HG03103 (cell line): ENCODE measurements around the gene IRX2.

Source experiments
- ATAC-seq: cut with Tn5 transposase; IDR thresholded peaks from one replicate; pipeline ENCODE4 v1.9.1; 2021; ENCODE audit warnings: low read depth; ENCODE audit not compliant: unreplicated experiment

The IRX2 gene

GRCh38 chr5:2721385-2722138 is 29.9 kb downstream of the IRX2 start:
- ATAC-seq: no peak

DNA sequence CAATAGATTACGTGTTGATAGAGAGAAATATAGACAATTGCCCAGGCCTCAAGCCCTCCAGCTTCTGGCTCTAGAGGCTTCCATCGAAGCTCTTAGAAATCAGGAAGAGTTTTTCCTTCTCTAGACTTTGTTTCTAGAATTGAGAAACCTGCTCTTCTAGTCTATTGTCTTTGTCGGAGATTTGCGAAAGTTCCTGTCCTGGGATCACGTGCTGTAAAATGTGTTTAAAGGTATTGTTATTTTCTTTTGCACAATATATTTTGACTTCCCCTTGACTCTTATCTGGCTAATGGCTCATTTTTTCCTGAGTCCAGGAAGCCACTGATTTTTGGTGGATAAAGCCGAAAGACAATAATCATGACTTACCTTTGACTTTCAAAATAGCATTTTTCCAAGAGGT is 32.1 kb downstream of the IRX2 start:
- no peak for ATAC-seq

- no peak for ATAC-seq
Observed at GRCh38 chr5:2718115-2718514, 33.4 kb downstream of the IRX2 start.

DNA sequence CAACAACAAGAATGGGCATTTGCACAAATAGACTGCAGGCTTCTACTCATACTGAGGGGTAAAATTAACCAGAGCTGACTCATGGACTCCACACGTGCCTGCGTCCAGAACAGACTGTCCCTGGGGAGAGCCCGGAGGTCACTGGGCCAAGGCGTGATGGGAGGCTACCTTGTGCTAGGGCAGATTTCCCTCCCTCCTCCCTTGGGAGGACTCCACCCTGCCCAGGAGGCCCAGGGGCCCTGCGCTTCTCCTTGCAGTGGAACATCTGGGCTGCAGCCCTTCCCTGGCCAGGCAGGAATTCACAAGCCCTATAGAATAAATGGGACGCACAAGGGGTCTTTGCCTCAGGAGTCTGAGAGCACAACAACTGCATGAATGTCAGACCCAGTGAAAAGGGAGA is 35.6 kb downstream of the IRX2 start:
- no peak for ATAC-seq

DNA sequence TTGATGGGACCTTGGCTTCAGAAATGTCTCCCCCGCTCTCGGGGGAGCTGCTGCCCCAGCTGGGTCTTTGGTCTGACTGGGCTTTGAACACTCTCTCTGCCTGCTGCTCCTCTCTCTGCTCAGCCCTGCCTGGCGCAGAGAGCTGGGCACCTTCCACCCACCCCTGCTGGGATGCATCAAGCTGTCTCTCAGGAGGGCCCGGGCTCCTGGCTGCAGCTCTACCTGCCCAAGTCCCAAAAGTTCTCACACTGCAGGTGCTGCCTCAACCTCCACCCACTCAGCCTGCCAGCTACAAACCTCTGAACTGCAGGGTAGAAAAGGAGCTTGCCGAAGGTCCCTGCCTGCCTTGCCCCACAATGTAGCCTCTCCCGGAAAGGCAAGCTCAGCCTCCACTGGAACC is 36.7 kb downstream of the IRX2 start:
- no peak for ATAC-seq

GRCh38 chr5:2714026-2714425 is 37.5 kb downstream of the IRX2 start:
- ATAC-seq: no peak

DNA sequence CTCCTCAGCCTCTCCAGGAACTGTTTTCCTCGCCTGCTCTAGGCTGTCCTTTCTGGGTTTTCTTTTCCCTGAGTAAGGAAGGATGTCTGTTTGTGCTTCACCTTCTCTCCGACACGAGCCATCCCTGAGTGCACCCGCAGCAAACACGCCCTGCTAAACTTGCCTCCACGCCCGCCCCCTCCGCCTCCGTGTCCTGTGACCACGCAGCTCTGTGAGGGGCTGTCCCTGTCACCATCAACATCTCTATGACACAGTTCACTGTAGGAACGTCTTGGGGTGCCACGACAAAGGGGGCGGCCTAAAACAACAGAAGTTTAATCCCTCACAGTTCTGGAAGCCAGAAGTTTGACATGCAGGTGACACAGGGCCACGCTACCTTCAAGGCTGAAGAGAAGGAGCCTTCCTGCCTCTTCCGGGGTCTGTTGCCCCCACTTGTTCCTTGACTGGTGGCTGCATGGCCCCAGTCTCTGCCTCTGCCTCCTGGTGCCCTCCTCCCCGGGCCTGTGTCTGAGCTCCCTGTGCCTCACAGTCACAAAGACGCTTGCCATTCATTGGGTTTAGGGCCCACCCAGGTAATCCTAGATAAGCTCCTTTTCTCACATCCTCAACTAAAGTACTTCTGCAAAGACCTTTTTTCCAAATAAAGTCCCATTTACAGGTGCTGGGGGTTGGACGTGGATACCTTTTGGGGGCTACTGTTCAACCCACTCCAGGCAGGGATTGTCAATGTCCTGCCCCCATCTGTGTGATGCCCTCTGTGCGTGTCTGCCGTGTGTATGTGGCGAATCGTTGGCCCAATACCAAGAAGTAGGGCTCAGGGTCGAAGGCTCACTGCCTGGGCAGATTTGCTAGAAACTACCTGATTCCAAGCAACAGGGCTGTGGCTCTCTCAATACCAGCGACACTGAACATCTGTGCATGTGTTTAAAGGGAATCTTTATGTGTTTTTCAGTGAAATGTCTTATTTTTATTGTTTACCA is 39.7 kb downstream of the IRX2 start:
- no peak for ATAC-seq

DNA sequence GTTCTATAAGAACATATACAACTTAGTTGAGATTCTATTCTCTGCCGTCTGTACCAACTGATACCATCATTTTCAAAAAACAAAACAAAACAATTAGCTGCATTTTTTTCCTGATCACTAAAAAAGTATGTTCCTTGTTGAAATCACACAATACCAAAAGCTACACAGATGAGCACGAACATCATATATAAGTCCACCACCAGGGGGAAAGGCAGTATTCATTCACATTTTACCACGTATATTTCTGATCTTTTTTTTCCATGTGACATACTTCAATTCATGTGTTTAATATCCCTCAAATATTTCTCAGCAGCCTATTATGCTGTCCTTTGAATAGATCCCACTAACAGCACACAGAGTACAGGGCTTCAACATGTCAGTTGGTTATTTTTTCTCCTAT is 40.6 kb downstream of the IRX2 start:
- ATAC-seq: no peak

DNA sequence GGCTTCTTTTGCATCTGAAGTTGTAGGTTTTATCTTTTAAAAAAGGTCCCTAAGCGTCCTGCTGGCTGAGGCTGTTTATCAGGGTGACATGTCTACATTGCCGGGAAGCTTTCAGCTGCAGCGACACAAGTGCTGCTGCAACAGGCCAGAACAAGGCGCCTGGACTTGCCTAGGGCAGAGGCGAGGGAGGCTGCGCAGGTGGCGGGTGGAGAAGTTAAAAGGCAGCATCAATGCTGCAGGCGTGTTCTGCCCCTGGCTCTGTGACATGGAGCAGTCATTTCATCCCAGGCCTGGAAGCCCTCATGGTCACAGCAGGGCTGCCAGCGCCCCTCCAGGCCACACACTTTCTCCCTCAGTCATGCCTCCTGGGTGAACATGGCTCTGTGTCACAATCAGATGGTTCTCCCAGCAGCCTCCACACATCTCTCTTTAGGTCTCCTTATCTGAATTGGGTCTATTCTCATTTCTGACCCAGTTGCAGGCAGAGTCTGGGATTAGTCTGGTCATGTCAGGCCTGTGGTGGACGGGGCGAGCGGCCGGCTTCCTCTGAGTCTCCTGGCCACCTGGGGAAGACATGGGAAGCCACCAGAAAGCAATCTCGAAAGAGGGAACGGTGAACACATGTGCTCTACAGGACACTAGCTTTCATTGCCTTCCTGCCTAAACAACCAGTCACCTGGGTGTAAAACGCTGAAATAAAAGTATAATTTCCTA is 41.3 kb downstream of the IRX2 start:
- no peak for ATAC-seq

- ATAC-seq: no peak
Observed at GRCh38 chr5:2708751-2709150, 42.7 kb downstream of the IRX2 start.

DNA sequence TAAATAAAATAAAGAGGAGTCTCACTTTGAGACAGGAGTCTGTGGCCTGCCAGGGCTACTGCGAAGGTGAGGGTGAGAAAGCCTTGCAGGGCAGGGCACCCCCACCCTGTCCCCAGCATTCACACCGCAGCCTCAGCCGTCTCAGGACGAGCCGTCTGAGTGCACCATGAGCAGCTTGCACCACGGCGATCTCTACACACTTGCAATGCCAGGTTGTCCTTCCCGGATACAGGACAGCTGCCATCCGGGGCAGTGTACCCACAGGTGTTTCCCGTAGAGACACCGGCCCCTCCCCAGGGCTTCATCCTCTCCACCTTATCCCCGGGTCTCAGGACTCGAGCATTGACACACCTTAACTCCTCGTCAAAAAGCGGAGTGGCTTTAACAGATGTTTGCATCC is 43.3 kb downstream of the IRX2 start:
- no peak for ATAC-seq

DNA sequence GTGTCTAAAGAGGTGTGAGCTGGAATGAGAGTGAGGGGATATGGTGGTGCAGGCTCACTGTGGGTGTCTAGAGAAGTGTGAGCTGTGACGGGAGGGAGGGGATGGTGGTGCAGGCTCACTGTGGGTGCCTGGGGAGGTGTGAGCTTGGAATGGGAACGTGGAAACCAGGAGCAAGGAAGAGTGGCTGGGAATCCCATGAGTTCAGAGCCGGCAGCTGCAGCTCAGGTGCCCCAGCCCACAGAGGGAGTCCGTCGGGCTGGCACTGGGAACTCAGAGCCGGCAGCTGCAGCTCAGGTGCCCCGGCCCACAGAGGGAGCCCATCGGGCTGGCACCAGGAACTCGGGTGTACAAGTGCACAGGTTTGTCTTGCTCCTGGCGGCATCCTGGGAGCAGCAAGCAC is 45.6 kb downstream of the IRX2 start:
- no peak for ATAC-seq

GRCh38 chr5:2704806-2705645 is 46.5 kb downstream of the IRX2 start:
- no peak for ATAC-seq

DNA sequence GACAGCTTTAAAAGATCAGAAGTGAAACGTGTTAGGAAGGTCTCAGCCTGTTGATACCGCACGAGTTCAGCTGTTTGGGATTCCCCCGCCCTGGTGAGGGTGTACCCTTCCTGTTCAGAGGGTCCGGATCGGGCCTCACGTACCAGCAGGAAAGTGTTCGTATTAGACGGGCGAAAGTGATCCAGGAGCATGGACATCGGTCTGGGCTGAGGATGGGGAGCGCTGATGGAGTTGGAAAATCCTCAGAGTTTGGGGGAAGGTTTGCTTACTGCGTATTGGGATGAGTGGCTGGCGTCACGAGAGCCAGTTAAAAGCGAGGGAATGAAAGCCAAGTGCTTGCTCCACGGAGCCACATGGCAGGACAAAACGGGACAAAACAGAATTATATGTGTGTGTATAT is 47.4 kb downstream of the IRX2 start:
- no peak for ATAC-seq

- no peak for ATAC-seq
Observed at GRCh38 chr5:2703615-2704014, 47.9 kb downstream of the IRX2 start.

DNA sequence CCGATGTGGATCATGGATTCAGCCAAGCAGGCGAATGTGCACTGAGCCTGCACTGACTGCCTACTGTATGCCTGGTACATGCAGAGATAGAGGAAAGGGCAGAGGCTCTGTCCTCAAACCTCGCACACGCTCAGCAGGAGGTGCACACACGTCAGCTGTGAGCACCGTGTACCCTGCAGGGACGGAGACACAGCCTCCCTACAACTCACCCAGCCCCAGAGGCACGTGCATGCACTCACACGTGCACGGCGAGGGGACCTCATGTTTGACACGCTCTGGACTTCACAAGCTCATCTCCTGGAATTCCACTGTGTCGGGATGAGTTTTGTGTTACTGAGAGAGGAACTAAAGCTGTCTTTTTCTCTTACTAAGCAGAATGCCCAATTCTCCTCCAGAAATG is 48.4 kb downstream of the IRX2 start:
- no peak for ATAC-seq

GRCh38 chr5:2702096-2702879 is 49.2 kb downstream of the IRX2 start:
- ATAC-seq: no peak

DNA sequence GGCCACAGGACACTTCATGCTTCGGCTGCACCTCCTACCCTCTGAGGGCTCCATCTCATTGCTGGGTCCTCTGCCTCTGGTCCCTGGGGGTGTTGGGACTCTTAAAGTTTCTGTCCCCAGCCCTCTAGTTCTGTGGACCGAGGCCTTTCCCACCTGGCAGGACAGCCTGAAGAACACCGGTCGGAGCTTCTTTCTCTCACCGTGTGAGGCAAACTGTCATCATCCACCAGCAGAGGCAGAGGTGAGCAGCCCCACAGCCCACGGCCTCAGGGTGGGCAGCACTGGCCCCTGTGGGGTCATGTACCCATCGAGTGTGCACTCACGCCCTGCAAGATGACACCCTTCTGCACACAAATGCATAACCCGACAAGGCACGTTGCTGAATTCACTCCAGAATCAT is 49.9 kb downstream of the IRX2 start:
- ATAC-seq: no peak

DNA sequence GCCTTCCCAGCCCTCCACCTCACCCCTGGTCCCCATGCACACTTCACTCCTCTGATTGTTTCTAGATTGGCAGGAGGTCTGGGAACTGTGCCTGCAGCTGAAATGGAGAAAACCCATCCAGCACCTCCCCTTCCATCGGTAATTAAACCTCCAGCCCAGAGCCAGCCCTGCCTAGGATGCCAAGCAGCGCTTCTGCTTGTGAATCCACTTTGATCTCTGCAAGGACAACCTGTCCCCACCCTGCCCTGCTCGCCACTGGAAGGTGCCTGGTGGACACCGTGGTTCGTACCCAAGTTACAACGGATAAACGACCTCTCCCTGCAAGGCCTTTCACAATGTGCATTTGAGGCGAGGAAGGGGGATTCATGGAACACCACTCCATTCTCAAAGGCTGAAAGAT is 50.6 kb downstream of the IRX2 start:
- ATAC-seq: no peak

GRCh38 chr5:2699686-2700085 is 51.8 kb downstream of the IRX2 start:
- ATAC-seq: no peak
